ENCODE results near the gene SERF1A.
"Not testable (repeated sequence)": the region's sequence is repeated elsewhere in the genome, so short reads cannot be mapped to it uniquely, and the experiment has no call there.

SERF1A gene

DNA sequence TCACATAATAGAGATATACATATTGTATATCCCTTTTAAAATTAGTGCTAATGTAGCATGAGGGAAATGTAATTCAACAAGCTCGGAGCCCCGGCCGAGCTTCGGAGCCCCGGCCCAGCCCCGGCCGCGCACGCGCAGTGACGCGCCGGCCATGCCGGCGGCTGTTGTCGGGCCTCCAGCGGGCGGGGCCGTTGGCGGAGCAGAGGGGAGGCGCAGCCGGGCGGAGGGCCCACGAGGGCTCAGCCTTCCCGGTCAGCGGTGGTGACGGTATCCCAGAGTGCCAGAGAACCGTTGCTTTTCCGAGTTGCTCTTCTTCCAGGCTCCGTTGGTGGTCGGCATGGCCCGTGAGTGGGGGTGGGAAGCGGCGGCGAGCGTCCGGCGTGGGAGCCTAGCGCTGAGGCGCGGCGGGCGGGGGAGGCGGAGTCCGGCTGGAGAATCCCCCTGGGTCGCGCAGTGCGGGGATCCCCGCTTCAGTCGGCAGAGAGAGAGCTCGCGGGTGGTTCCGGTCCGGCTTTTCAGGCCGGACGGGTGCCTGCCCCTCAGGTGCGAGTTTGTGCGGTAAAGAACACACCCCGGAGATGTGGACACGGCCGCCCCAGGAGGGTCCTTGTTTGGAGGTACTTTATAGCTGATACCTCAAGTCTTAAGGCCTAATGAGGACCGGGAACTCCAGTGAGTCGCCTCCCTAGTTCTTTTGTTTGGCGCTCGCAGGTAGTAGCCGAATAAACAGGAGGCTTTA lies at the start of gene SERF1A:
Gene SERF1A, plus strand, starts transcription at position 137 of the 739 bp plus-strand sequence. Its CDS starts 201 bp downstream, at position 338.
- H3K36me3 ChIP-seq (ENCODE audit: insufficient read depth, low read length); H3K9ac ChIP-seq (ENCODE audit: insufficient read length); DNase-seq (ENCODE audit: low read depth, low spot score); H3K27ac ChIP-seq; H3K9me3 ChIP-seq (ENCODE audit: low read depth, low read length); H3K4me3 ChIP-seq: not testable (repeated sequence)

- not testable (repeated sequence) for DNase-seq (ENCODE audit: low read depth, low spot score); H3K36me3 ChIP-seq (ENCODE audit: insufficient read depth, low read length); H3K9ac ChIP-seq (ENCODE audit: insufficient read length); H3K27ac ChIP-seq; H3K9me3 ChIP-seq (ENCODE audit: low read depth, low read length); H3K4me3 ChIP-seq
Observed at GRCh38 chr5:70866778-70867177, 33.7 kb upstream of the SERF1A start.

DNA sequence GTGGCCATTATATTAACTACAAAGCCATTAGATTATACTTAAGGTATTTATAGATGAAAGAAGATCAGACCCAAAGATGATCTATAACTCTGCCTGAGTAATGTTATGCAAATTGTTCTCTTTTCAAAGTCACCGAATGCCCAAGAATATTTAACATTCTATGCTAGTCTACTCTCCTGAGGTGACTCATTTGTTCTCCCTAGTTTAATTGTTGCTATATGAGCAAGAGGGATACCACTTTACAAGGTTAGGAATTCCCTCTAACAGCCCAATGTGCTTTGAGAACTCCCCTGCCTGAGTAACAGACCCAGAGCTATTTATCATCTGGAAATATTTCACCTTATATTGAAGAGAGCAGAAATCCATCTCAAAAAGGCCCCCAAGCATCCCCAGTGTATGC lies 29.8 kb upstream of the SERF1A start:
- H3K36me3 ChIP-seq (ENCODE audit: insufficient read depth, low read length); DNase-seq (ENCODE audit: low read depth, low spot score); H3K9ac ChIP-seq (ENCODE audit: insufficient read length); H3K4me3 ChIP-seq; H3K27ac ChIP-seq; H3K9me3 ChIP-seq (ENCODE audit: low read depth, low read length): not testable (repeated sequence)

- not testable (repeated sequence) for DNase-seq (ENCODE audit: low read depth, low spot score); H3K9ac ChIP-seq (ENCODE audit: insufficient read length); H3K27ac ChIP-seq; H3K36me3 ChIP-seq (ENCODE audit: insufficient read depth, low read length); H3K4me3 ChIP-seq; H3K9me3 ChIP-seq (ENCODE audit: low read depth, low read length)
Observed at GRCh38 chr5:70896076-70896475, 4.4 kb upstream of the SERF1A start.

- H3K36me3 ChIP-seq (ENCODE audit: insufficient read depth, low read length); DNase-seq (ENCODE audit: low read depth, low spot score); H3K9ac ChIP-seq (ENCODE audit: insufficient read length): not testable (repeated sequence)
Observed at GRCh38 chr5:70901272-70901571, 753 bp downstream of the SERF1A start.

GRCh38 chr5:70906624-70907023 lies 6.2 kb downstream of the SERF1A start:
- not testable (repeated sequence) for H3K4me3 ChIP-seq; H3K9me3 ChIP-seq (ENCODE audit: low read depth, low read length); H3K9ac ChIP-seq (ENCODE audit: insufficient read length); H3K36me3 ChIP-seq (ENCODE audit: insufficient read depth, low read length); H3K27ac ChIP-seq; DNase-seq (ENCODE audit: low read depth, low spot score)

More at GRCh38 chr5:70901272-70901571, 753 bp downstream of the SERF1A start:
- not testable (repeated sequence) for H3K4me3 ChIP-seq; H3K27ac ChIP-seq; H3K9me3 ChIP-seq (ENCODE audit: low read depth, low read length)

DNA sequence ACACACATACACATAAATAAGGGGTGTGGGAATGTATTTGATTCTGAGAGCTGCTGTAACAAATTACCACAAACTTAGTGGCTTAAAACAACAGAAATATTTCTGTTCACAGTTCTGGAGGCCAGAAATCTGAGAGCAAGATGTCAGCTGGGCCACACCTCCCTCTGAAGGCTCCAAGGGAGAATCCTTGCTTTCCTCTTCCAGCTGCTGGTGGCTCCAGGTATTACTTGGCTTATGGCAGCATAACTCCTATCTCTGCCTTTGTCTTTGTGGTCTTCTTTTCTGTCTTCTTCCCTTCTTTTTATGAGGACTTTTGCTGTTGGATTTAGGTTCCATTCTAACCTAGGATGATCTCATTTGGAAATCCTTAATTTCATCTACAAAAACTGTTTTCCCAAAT lies 16.4 kb downstream of the SERF1A start:
- not testable (repeated sequence) for H3K9me3 ChIP-seq (ENCODE audit: low read depth, low read length); H3K9ac ChIP-seq (ENCODE audit: insufficient read length); H3K36me3 ChIP-seq (ENCODE audit: insufficient read depth, low read length); H3K27ac ChIP-seq; H3K4me3 ChIP-seq; DNase-seq (ENCODE audit: low read depth, low spot score)

DNA sequence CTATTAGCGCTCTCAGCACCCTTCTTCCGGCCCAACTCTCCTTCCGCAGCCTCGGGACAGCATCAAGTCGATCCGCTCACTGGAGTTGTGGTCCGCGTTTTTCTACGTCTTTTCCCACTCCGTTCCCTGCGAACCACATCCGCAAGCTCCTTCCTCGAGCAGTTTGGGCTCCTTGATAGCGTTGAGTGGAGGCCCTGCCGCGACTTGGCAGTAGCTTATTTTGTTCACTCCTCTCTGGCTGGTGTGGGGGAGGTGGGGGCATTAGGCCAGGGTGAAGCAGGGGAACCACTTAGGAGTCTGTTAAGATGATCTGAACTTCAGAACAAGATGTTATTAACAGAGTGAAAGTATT lies 24.7 kb downstream of the SERF1A start:
- not testable (repeated sequence) for DNase-seq (ENCODE audit: low read depth, low spot score); H3K4me3 ChIP-seq; H3K9me3 ChIP-seq (ENCODE audit: low read depth, low read length); H3K36me3 ChIP-seq (ENCODE audit: insufficient read depth, low read length); H3K27ac ChIP-seq; H3K9ac ChIP-seq (ENCODE audit: insufficient read length)

- not testable (repeated sequence) for DNase-seq (ENCODE audit: low read depth, low spot score); H3K27ac ChIP-seq; H3K36me3 ChIP-seq (ENCODE audit: insufficient read depth, low read length); H3K9ac ChIP-seq (ENCODE audit: insufficient read length); H3K9me3 ChIP-seq (ENCODE audit: low read depth, low read length); H3K4me3 ChIP-seq
Observed at GRCh38 chr5:70931709-70932368, 31.4 kb downstream of the SERF1A start.

DNA sequence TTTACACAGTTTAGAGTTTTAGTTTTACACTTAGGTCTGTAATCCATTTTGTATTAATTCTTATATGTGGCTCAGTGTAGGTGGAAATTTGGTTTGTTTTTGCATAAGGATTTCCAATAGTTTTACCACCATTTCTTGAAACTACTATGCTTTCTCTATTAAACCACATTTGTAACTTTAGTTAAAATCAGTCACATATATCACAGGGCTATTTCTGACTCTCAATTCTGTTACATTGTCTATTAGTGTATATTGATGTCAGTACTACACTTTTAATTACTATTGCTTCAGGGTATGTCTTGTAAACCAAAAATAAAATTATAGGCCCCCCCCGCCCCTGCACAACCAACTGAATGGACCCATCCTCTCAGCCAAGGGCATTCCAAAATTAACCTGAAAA lies 32.1 kb downstream of the SERF1A start:
- DNase-seq (ENCODE audit: low read depth, low spot score); H3K36me3 ChIP-seq (ENCODE audit: insufficient read depth, low read length); H3K9ac ChIP-seq (ENCODE audit: insufficient read length); H3K9me3 ChIP-seq (ENCODE audit: low read depth, low read length); H3K27ac ChIP-seq; H3K4me3 ChIP-seq: not testable (repeated sequence)

- not testable (repeated sequence) for H3K9me3 ChIP-seq (ENCODE audit: low read depth, low read length); H3K9ac ChIP-seq (ENCODE audit: insufficient read length); H3K27ac ChIP-seq; H3K4me3 ChIP-seq; DNase-seq (ENCODE audit: low read depth, low spot score); H3K36me3 ChIP-seq (ENCODE audit: insufficient read depth, low read length)
Observed at GRCh38 chr5:70953068-70953467, 52.6 kb downstream of the SERF1A start.

Data from SK-N-MC (cell line).